H1 (cell line): ENCODE measurements around the gene KLHL15. TPM values are rescaled to one million over a fixed set of nuclear protein-coding genes. Genes with fewer than 3 reads are reported as not detected.

ENCODE experiments used
- CTCF ChIA-PET: fragments of 300-600 bp; sonication (Branson Sonifier 250); formaldehyde crosslinking; loops from one replicate; lab custom pipeline; 2021; ENCODE audit not compliant: partially characterized antibody; lab: Charles Lee
- POLR2A ChIA-PET: fragments of 300-600 bp; sonication (Branson Sonifier 250); formaldehyde crosslinking; loops from one replicate; lab custom pipeline; 2021; ENCODE audit warnings: inconsistent platforms; ENCODE audit not compliant: partially characterized antibody; lab: Charles Lee
- DNase-seq, 2 experiments: peaks; one replicate each; pipeline versions ENCODE4 v3.0.0 to v3.0.0-alpha.2; 2010 to 2022; ENCODE audit warnings: low spot score in 2 of 2, low read depth in 1 of 2, mixed read lengths in 1 of 2
- FAIRE-seq: peaks from 2 replicates; lab custom pipeline; 2011; peaks lifted over from hg19 to GRCh38; lab: Jason Lieb, UNC
- H2AFZ ChIP-seq: 2 replicates; pipeline ENCODE4 v1.8.1; 2012; ENCODE audit warnings: low read length, inconsistent platforms
- H2AK5ac ChIP-seq: 2 replicates; pipeline ENCODE4 v1.6.1; 2013; ENCODE audit warnings: low read depth, low read length
- H2BK120ac ChIP-seq: replicated peaks from 2 replicates; pipeline ENCODE3; 2013; ENCODE audit warnings: low read depth, low read length, inconsistent platforms
- H2BK12ac ChIP-seq: 2 replicates; pipeline ENCODE4 v1.6.1; 2013; ENCODE audit warnings: low read depth, low read length
- H2BK15ac ChIP-seq: 2 replicates; pipeline ENCODE4 v1.6.1; 2013; ENCODE audit warnings: low read length
- H2BK20ac ChIP-seq: 2 replicates; pipeline ENCODE4 v1.6.1; 2013; ENCODE audit warnings: low read length
- H2BK5ac ChIP-seq: 2 replicates; pipeline ENCODE4 v1.6.1; 2013; ENCODE audit warnings: low read depth, low read length
- H3K14ac ChIP-seq: 2 replicates; pipeline ENCODE4 v1.6.1; 2013; ENCODE audit warnings: inconsistent platforms; ENCODE audit not compliant: insufficient read length
- H3K18ac ChIP-seq: 2 replicates; pipeline ENCODE4 v1.6.1; 2013; ENCODE audit warnings: low read length; ENCODE audit errors: extremely low read depth
- H3K23ac ChIP-seq: 2 replicates; pipeline ENCODE4 v1.6.1; 2013; ENCODE audit warnings: inconsistent platforms; ENCODE audit not compliant: insufficient read length
- H3K23me2 ChIP-seq: 2 replicates; pipeline ENCODE4 v1.6.1; 2013; ENCODE audit warnings: low read depth, low read length
- H3K27ac ChIP-seq: 2 replicates; pipeline ENCODE4 v1.6.1; 2011; ENCODE audit warnings: low read depth, low read length, inconsistent platforms
- H3K27me3 ChIP-seq, 4 experiments: replicated peaks in 1 of 4; 1 replicate in 1 of 4; 2 replicates in 3 of 4; pipeline versions ENCODE4 v1.6.1 to v1.8.1; 2011 to 2013; ENCODE audit warnings: low read length in 3 of 4, mild to moderate bottlenecking in 3 of 4, inconsistent platforms in 2 of 4, mixed read lengths in 2 of 4, moderate library complexity in 1 of 4; ENCODE audit not compliant: control insufficient read depth in 3 of 4, insufficient read depth in 3 of 4; ENCODE audit errors: extremely low read depth in 1 of 4
- H3K36me3 ChIP-seq, 4 experiments: 2 replicates each; pipeline versions ENCODE4 v1.6.1 to v1.8.1; 2011 to 2013; ENCODE audit warnings: mild to moderate bottlenecking in 4 of 4, low read length in 3 of 4, moderate library complexity in 2 of 4, control low read depth in 1 of 4, inconsistent platforms in 1 of 4; ENCODE audit not compliant: insufficient read depth in 4 of 4, control insufficient read depth in 2 of 4
- H3K4ac ChIP-seq: replicated peaks from 2 replicates; pipeline ENCODE3; 2013; ENCODE audit warnings: low read length, low read depth, mixed read lengths, inconsistent platforms; ENCODE audit not compliant: insufficient read length
- H3K4me1 ChIP-seq, 4 experiments: replicated peaks in 1 of 4; 1 replicate in 1 of 4; 2 replicates in 3 of 4; pipeline versions ENCODE4 v1.6.1 to v1.8.1; 2011 to 2013; ENCODE audit warnings: low read length in 3 of 4, inconsistent platforms in 2 of 4, mixed read lengths in 1 of 4; ENCODE audit not compliant: insufficient read depth in 4 of 4, control insufficient read depth in 3 of 4
- H3K4me2 ChIP-seq, 2 experiments: 2 replicates each; pipeline versions ENCODE4 v1.6.1 to v1.8.1; 2011 to 2013; ENCODE audit warnings: low read depth in 2 of 2, low read length in 2 of 2, control low read depth in 1 of 2, inconsistent platforms in 1 of 2, mild to moderate bottlenecking in 1 of 2; ENCODE audit not compliant: insufficient read depth in 1 of 2
- H3K4me3 ChIP-seq, 4 experiments: fragments of 200-600, 300-600 bp in 1 of 4; sonication (generic), shearing (Covaris generic), sonication (Bioruptor Twin) in 1 of 4; 2 replicates each; pipeline versions ENCODE4 v1.5.1 to v1.8.1; 2011 to 2016; ENCODE audit warnings: low read length in 4 of 4, low read depth in 3 of 4, control low read depth in 2 of 4, inconsistent platforms in 2 of 4, mild to moderate bottlenecking in 2 of 4, mixed read lengths in 1 of 4, moderate library complexity in 1 of 4; ENCODE audit not compliant: insufficient read depth in 2 of 4; ENCODE audit errors: extremely low read depth in 1 of 4
- H3K56ac ChIP-seq: replicated peaks from 2 replicates; pipeline ENCODE3; 2013; ENCODE audit warnings: low read depth, mild to moderate bottlenecking, mixed read lengths, low read length, inconsistent platforms; ENCODE audit not compliant: insufficient read length
- H3K79me1 ChIP-seq: 2 replicates; pipeline ENCODE4 v1.6.1; 2013; ENCODE audit warnings: low read depth, low read length, control low read depth
- H3K79me2 ChIP-seq, 2 experiments: 2 replicates each; pipeline versions ENCODE4 v1.6.1 to v1.8.1; 2012 to 2013; ENCODE audit warnings: low read length in 2 of 2, mild to moderate bottlenecking in 2 of 2, inconsistent platforms in 1 of 2; ENCODE audit not compliant: insufficient read depth in 2 of 2, control insufficient read depth in 1 of 2
- H3K9ac ChIP-seq, 4 experiments: replicated peaks in 1 of 4; 1 replicate in 1 of 4; 2 replicates in 3 of 4; pipeline versions ENCODE4 v1.6.1 to v1.8.1; 2011 to 2013; ENCODE audit warnings: low read depth in 3 of 4, low read length in 3 of 4, control low read depth in 2 of 4, mild to moderate bottlenecking in 2 of 4, moderate library complexity in 2 of 4, inconsistent platforms in 1 of 4; ENCODE audit errors: extremely low read depth in 1 of 4
- H3K9me3 ChIP-seq, 2 experiments: 2 replicates each; pipeline versions ENCODE4 v1.6.1 to v1.8.1; 2012 to 2013; ENCODE audit warnings: mild to moderate bottlenecking in 2 of 2, moderate library complexity in 2 of 2, control low read depth in 1 of 2, inconsistent platforms in 1 of 2, low read depth in 1 of 2, low read length in 1 of 2, mixed read lengths in 1 of 2; ENCODE audit not compliant: insufficient read depth in 2 of 2
- H4K20me1 ChIP-seq, 2 experiments: replicated peaks in 1 of 2; 2 replicates each; pipeline versions ENCODE3 to v1.8.1; 2011 to 2013; ENCODE audit warnings: inconsistent platforms in 2 of 2, low read length in 2 of 2, mild to moderate bottlenecking in 1 of 2; ENCODE audit not compliant: insufficient read depth in 2 of 2, control insufficient read depth in 1 of 2
- H4K5ac ChIP-seq: 2 replicates; pipeline ENCODE4 v1.6.1; 2013; ENCODE audit warnings: low read length, low read depth, mixed read lengths, inconsistent platforms; ENCODE audit not compliant: insufficient read length
- H4K8ac ChIP-seq: 2 replicates; pipeline ENCODE4 v1.8.0; 2013; ENCODE audit warnings: mild to moderate bottlenecking, moderate library complexity, low read length, inconsistent platforms; ENCODE audit not compliant: insufficient read depth; ENCODE audit errors: extremely low read depth
- H4K91ac ChIP-seq: replicated peaks from 2 replicates; pipeline ENCODE3; 2013; ENCODE audit warnings: low read length, mixed read lengths, inconsistent platforms; ENCODE audit not compliant: insufficient read length
- SIN3A ChIP-seq, 2 experiments: IDR thresholded peaks in 1 of 2; conservative IDR thresholded peaks in 1 of 2; 2 replicates each; pipeline ENCODE4 v1.6.1; 2011 to 2012; ENCODE audit warnings: low read length in 2 of 2, improper control_type of control experiment in 1 of 2, low read depth in 1 of 2, mild to moderate bottlenecking in 1 of 2
- SP4 ChIP-seq: IDR thresholded peaks from 2 replicates; pipeline ENCODE4 v1.6.1; 2012; ENCODE audit warnings: low read length, inconsistent platforms
- WGBS, 2 experiments: shearing (Covaris generic) in 1 of 2; methylation state at CpG; one replicate each; pipeline versions ENCODE4 v1.1.6 to v1.1.7; 2013 to 2015; ENCODE audit warnings: low lambda C conversion rate in 2 of 2, mixed read lengths in 2 of 2, inconsistent platforms in 1 of 2, low coverage in 1 of 2, missing lambda C conversion rate in 1 of 2; ENCODE audit not compliant: insufficient replicate concordance in 2 of 2, insufficient coverage in 1 of 2, insufficient read length in 1 of 2; ENCODE audit errors: extremely low coverage in 1 of 2, missing lambda C conversion rate in 1 of 2; 5-methylcytosine and 5-hydroxymethylcytosine counted together
- polyA plus RNA-seq, 7 experiments: library from polyadenylated mRNA; depleted of rRNA in 3 of 7; stranded (reverse) in 5 of 7; unstranded in 2 of 7; fragments of >200 nt in 5 of 7; fragments of 200-250 nt in 2 of 7; gene quantifications; 1 replicate in 5 of 7; 2 replicates in 1 of 7; 4 replicates in 1 of 7; pipeline versions ENCODE4 v1.2.1 to v1.2.3, GENCODE V29; 2011 to 2013; ENCODE audit warnings: missing spikeins in 2 of 7, mixed read lengths in 2 of 7
- total RNA-seq: library from RNA; stranded (reverse); fragmentation: NEBNext Ultra II Directional; extraction: Animal tissue kit (Norgen Biotek cat#: 25700); gene quantifications from 2 replicates; pipeline ENCODE4 v1.2.1, GENCODE V29; 2021

KLHL15 gene
- total and polyA plus RNA-seq, 2 of the 8 experiments (the other 6 are each of a cell fraction or from before 2014, with no cell fraction given): 3.7 to 8.9 TPM

GRCh38 chrX:23992431-23992830 is 34.6 kb downstream of the KLHL15 start:
- Histone ChIP-seq H2BK120ac (no peak overlapping the region), H3K9me3 (no peaks in the 10 kb centered on the region), H4K91ac (no peak overlapping the region), H3K4ac (no peak overlapping the region), H4K8ac (no peak overlapping the region), H3K23me2 (no peaks in the 10 kb centered on the region), H3K36me3 (peaks cover 0 to 16% (median 9%) of the 10 kb centered on the region in 4 experiments; a peak in 4 of 8 replicates), H3K9ac (no peak overlapping the region), H3K4me3 (no peak overlapping the region), H3K27me3 (no peaks in the 10 kb centered on the region), H3K56ac (no peak overlapping the region), H3K4me1 (no peaks in the 10 kb centered on the region), H3K23ac (no peak overlapping the region), H3K18ac (no peak overlapping the region), H2BK20ac (no peak overlapping the region), H3K79me2 (no peaks in the 10 kb centered on the region; a peak in 1 of 4 replicates), H2BK5ac (no peak overlapping the region), H4K20me1 (no peaks in the 10 kb centered on the region), H4K5ac (no peak overlapping the region), H2AK5ac (no peak overlapping the region), H3K27ac (no peak overlapping the region), H2BK12ac (no peak overlapping the region), H2BK15ac (no peak overlapping the region), H3K79me1 (no peaks in the 10 kb centered on the region), H3K14ac (no peak overlapping the region), H2AFZ (no peak overlapping the region), H3K4me2 (no peak overlapping the region)
- FAIRE-seq (peak; percentile 73), DNase-seq (no peak)
- TF ChIP-seq SIN3A (conservative IDR thresholded peaks at IDR 0.05 in 1 of 2, IDR thresholded peaks at IDR 0.05 in 1 of 2; ENCODE audit: low read depth in 1 of 2, low read length in 2 of 2): no peak
- TF ChIP-seq SP4: no peak
- CTCF ChIA-PET: interaction anchor here (0.6 to 0.9 kb wide), 2 partner anchors 62 to 102 kb away, joined by 3 read pairs; no protein-coding TSS in a partner anchor
- 87% methylated on average over 3 of the region's 3 CpGs; no CpG with 5 or more reads in 1 of the 2 experiments for WGBS, 2 experiments
- POLR2A ChIA-PET: interaction anchor here (0.6 to 0.8 kb wide), 2 partner anchors 11 to 274 kb away, joined by 3 to 4 read pairs; no protein-coding TSS in a partner anchor
